GM06990 (cell line): ENCODE data around the gene MYO5B.

Experiments used
- DNase-seq: peaks from one replicate; pipeline ENCODE4 v3.0.0-alpha.2; 2011; ENCODE audit not compliant: insufficient read length; ENCODE audit errors: extremely low read depth
- H3K27me3 ChIP-seq: replicated peaks from 2 replicates; pipeline ENCODE4 v1.6.0; 2011; ENCODE audit warnings: low read length; ENCODE audit not compliant: control insufficient read depth, insufficient read depth
- H3K36me3 ChIP-seq: 2 replicates; pipeline ENCODE4 v1.5.1; 2011; ENCODE audit warnings: low read length; ENCODE audit not compliant: control insufficient read depth, insufficient read depth
- H3K4me3 ChIP-seq: replicated peaks from 2 replicates; pipeline ENCODE4 v1.5.1; 2011; ENCODE audit warnings: low read depth, mild to moderate bottlenecking, control low read depth, low read length
- CTCF ChIP-seq: IDR thresholded peaks from 2 replicates; pipeline ENCODE4 v1.5.1; 2011; ENCODE audit warnings: low read length, control low read depth, mild to moderate bottlenecking, inconsistent platforms; ENCODE audit not compliant: insufficient read depth, poor library complexity, severe bottlenecking

MYO5B gene

DNA sequence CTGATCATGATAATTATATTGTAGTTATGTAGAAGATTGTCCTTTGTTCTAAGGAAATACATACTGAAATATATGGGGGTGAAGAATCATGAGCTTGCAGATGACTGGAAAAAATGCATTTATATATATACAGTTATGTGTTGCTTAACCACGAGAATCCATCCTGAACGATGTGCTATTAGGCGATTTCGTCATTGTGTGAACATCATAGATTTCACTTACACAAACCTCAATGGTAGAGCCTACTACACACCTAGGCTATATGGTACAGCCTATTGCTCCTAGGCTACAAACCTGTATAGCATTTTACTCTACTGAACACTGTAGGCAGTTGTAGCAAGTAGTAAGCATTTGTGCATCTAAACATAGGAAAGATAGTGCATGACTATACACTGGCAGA, 379.0 kb downstream of the MYO5B start:
- Histone ChIP-seq H3K36me3 (no peaks in the 10 kb centered on the region), H3K4me3 (no peak overlapping the region), H3K27me3 (no peaks in the 10 kb centered on the region)
- no peak for DNase-seq
- TF ChIP-seq CTCF = no peak

DNA sequence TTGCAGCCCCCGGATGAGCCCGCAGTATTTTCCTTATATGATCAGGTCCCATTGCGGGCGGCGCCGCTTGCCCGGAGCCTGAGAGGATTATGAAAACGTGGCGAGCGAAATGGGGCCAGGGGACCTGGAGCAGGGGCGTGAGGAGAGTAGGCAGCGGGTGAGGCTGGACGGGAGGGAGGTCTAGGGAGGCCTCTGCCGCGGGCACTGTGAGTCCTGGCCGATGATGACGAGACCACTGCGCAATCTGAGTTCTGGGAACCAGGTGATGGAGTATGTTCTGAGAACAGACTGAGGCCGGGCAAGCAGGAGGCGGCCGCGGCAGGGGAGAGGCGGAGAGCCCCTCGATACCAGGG, 380.8 kb downstream of the MYO5B start:
- H3K27me3 ChIP-seq = no peaks in the 10 kb centered on the region
- no peaks in the 10 kb centered on the region for H3K36me3 ChIP-seq
- TF ChIP-seq CTCF = no peak
- DNase-seq = no peak
- peak overlapping the region; percentile 69 for H3K4me3 ChIP-seq

GRCh38 chr18:49813319-49814146, 381.4 kb downstream of the MYO5B start, which contains the start of gene ACAA2:
Gene ACAA2 (minus strand): TSS chr18:49813533. CDS start chr18:49813484, 49 bp downstream.
- Histone ChIP-seq H3K4me3 (peak within 1 kb of the TSS; percentile 69), H3K27me3 (no peaks in the 10 kb centered on the region), H3K36me3 (no peaks in the 10 kb centered on the region)
- DNase-seq = peak; percentile 88
- no peak for TF ChIP-seq CTCF

DNA sequence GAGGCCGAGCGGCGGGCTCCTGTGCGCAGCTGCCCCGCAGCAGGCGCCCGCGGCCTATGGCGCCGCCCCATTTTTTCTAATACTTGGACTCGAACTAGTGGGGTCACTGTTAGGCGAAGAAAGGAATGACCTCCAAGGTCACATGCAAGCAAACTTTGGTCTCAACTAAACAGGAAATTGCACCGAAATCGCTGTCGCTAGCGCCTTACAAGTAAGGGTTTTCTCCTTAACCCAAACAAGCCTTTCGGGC, 382.0 kb downstream of the MYO5B start:
- no peaks in the 10 kb centered on the region for H3K36me3 ChIP-seq
- H3K27me3 ChIP-seq = no peaks in the 10 kb centered on the region
- TF ChIP-seq CTCF = no peak
- H3K4me3 ChIP-seq = peak overlapping the region; percentile 69
- no peak for DNase-seq

DNA sequence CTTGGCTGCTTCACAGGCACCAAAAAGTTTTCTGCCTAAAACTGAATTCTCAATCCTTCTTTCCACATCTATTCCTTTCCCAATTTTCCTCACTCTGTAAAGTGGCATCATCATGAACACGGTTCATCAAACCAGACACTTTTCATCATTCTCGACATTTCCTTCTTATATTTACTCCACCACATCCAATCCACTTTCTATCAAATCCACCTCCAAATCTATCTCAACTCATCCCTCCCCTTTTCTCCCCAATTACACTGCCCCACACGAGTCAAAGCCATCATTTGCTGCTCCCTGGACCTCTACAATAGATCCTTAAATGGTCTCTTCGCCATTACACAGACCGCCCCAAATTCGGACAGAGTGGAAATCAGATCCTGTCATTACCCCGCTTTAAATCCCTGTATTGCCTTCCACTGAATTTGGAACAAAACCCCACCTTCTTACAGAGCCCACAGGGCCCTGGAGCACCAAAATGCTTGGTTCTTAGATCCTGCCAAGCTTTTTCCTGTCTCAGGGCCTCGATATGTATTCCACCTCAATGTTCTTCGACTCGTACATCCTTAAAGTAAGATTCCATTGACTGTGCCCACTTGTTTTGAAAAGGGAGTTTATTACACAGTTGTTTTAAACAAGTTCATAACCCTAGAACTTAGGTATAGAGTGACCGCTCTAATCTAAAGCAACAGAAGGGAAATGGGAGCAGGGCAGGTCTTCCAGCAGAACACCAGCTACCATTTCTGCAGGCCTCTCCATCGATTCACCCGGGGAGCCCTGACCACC, 382.5 kb downstream of the MYO5B start:
- DNase-seq = peak; percentile 0
- Histone ChIP-seq H3K27me3 (no peaks in the 10 kb centered on the region), H3K4me3 (peak overlapping the region; percentile 69), H3K36me3 (no peaks in the 10 kb centered on the region)
- no peak for TF ChIP-seq CTCF
